SK-N-MC (cell line): ENCODE data around the gene RTP3.

ENCODE experiments used
- EZH2 ChIP-seq: fragments of 200-600 bp; sonication (generic); IDR thresholded peaks from one replicate; pipeline ENCODE4 v1.6.1; 2017; ENCODE audit warnings: antibody characterized with exemption
- FOXP2 ChIP-seq: optimal IDR thresholded peaks from 2 replicates; pipeline ENCODE3; 2011; ENCODE audit warnings: mild to moderate bottlenecking, moderate library complexity; ENCODE audit not compliant: insufficient read depth; ENCODE audit errors: extremely low read length, control extremely low read depth
- POLR2AphosphoS5 ChIP-seq: IDR thresholded peaks from 2 replicates; pipeline ENCODE4 v1.6.1; 2012; ENCODE audit warnings: mild to moderate bottlenecking, low read depth, low read length, borderline replicate concordance

DNA sequence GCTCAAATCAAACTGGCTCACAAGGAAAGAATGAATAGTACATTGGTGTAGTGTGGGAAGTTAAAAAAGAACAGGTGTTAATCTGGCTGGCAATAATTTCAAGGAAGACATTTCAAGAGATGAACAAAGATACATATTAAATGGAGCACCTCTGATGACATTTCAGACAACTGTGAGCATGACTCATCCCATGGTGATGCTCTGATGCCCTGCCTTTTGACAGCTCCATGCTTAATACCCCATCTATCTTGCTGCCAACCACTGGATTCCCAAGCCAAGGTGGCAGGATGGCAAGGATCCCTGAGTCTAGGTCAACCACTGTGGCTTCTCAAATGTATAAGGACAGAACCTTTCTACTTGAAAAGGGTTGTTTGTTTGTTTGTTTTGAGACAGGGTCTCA is 39.0 kb downstream of the RTP3 start:
- no peak for TF ChIP-seq POLR2AphosphoS5
- TF ChIP-seq EZH2, result no peak
- no peak for TF ChIP-seq FOXP2
